Measurements from ENCODE around the gene FCGBP. TPM values are rescaled to one million over a fixed set of nuclear protein-coding genes. Genes with fewer than 3 reads are reported as not detected.

The FCGBP gene
- total RNA-seq, 1 donor from 2014 or later = 10.3 TPM

DNA sequence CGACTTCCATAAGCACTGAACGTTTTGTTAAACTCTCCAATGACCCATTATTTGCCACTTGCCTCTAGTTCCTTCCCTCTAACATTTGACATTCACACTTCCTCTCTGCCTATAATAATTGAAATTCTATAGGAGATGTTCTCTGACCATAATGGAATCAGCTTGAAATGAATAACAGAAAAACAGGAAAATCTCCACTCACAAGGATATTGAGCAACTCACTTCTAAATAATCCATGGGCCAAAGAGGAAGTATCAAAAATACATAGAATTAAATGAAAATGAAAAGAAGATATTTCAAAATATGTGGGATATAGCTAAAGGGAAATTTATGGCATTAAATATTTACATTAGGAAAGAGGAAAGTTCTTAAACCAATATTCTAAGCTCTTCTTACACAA is 3.4 kb upstream of the FCGBP start:
- Histone ChIP-seq H3K36me3 (no peaks in the 10 kb centered on the region), H3K4me3 (no peak overlapping the region), H3K4me1 (peaks cover 5% of the 10 kb centered on the region), H3K27ac (no peak overlapping the region), H3K27me3 (no peaks in the 10 kb centered on the region), H3K9me3 (peaks cover 9% of the 10 kb centered on the region)
- intact Hi-C loops (cut with DNase I) = no loop called here
- TF ChIP-seq, protein P1, sequence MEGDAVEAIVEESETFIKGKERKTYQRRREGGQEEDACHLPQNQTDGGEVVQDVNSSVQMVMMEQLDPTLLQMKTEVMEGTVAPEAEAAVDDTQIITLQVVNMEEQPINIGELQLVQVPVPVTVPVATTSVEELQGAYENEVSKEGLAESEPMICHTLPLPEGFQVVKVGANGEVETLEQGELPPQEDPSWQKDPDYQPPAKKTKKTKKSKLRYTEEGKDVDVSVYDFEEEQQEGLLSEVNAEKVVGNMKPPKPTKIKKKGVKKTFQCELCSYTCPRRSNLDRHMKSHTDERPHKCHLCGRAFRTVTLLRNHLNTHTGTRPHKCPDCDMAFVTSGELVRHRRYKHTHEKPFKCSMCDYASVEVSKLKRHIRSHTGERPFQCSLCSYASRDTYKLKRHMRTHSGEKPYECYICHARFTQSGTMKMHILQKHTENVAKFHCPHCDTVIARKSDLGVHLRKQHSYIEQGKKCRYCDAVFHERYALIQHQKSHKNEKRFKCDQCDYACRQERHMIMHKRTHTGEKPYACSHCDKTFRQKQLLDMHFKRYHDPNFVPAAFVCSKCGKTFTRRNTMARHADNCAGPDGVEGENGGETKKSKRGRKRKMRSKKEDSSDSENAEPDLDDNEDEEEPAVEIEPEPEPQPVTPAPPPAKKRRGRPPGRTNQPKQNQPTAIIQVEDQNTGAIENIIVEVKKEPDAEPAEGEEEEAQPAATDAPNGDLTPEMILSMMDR (IDR thresholded peaks at IDR 0.05) = no peak
- no peak for DNase-seq
- ATAC-seq = no peak

DNA sequence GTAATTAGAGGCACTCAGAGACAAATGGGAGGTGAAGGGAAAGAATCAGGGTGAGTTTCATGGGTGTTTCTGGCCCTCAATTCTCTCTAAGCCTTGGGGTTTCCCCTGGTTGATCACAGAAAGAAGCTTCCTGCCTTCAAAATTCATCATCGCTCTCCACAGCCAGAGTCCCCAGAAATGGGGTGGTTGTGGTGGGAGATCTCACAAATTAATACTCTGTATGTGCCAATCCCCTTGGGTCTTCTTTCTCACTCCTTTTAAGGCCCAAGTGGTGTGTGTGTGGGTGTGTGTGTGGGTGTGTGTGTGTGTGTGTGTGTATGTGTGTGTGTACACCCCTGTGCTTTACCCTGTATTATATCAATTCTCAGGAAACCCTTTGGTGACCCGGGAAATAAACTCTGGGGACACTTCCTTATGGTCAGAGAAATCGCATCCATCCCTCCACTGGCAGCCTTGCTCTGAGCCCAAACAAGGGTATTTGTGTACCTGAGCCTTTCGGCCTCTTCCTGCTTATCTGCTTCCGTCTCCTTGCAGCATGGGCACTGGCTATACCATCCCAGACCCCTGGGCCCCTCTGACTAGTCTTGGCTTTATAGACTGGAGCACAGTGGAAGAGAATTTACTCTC is 2.8 kb upstream of the FCGBP start:
- Histone ChIP-seq H3K9me3 (peaks cover 9% of the 10 kb centered on the region), H3K4me1 (peaks cover 5% of the 10 kb centered on the region), H3K4me3 (no peak overlapping the region), H3K27me3 (no peaks in the 10 kb centered on the region), H3K27ac (no peak overlapping the region), H3K36me3 (no peaks in the 10 kb centered on the region)
- intact Hi-C loops (cut with DNase I) = no loop called here
- DNase-seq = no peak
- ATAC-seq = no peak
- TF ChIP-seq, protein P1 (IDR thresholded peaks at IDR 0.05) = no peak

DNA sequence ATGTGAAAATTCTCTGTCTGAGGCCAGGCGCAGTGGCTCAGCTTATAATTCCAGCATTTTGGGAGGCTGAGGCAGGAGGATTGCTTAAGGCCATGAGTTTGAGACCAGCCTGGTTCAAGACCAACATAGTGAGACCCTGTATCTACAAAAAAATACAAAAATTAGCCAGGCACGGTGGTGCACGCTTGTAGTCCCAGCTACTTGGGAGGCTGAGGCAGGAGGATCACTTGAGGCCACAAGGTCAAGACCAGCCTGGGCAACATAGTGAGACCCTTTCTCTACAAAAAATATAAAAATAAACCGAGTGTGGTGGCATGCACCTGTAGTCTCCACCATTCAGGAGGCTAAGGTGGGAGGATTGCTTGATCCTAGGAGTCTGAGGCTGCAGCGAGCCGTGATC is 2.2 kb upstream of the FCGBP start:
- H3K9me3 ChIP-seq = peaks cover 9% of the 10 kb centered on the region
- no peak overlapping the region for H3K4me3 ChIP-seq
- DNase-seq = no peak
- ATAC-seq = no peak
- intact Hi-C loops (cut with DNase I) = no loop called here
- no peaks in the 10 kb centered on the region for H3K36me3 ChIP-seq
- H3K27ac ChIP-seq = no peak overlapping the region
- TF ChIP-seq, protein P1 (IDR thresholded peaks at IDR 0.05) = no peak
- peaks cover 5% of the 10 kb centered on the region for H3K4me1 ChIP-seq
- no peaks in the 10 kb centered on the region for H3K27me3 ChIP-seq

DNA sequence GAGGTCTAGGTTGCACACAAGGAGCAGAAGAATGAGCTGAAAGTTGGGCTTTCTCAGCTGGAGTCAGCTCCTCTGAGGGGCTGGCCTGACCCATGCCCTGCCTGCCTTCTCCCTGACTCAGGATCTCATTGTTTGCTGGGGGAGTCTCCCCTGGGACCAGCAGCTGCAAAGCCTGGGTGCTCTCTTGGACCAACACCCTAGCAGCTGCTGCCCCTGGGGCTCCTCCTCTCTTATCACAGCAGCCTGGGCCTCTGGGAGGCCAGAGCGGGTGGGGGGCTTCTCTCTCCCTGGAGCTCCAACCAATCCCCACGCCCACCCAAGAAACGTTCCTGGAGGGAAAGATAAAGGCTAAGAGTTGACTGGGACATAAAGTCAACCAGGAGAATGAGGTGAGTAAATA is 1.6 kb upstream of the FCGBP start:
- Histone ChIP-seq H3K4me1 (peaks cover 2% of the 10 kb centered on the region), H3K4me3 (no peak overlapping the region), H3K27ac (no peak overlapping the region), H3K27me3 (no peaks in the 10 kb centered on the region), H3K9me3 (peaks cover 9% of the 10 kb centered on the region), H3K36me3 (no peaks in the 10 kb centered on the region)
- DNase-seq (no peak), ATAC-seq (no peak)
- TF ChIP-seq, protein P1 (IDR thresholded peaks at IDR 0.05) = no peak
- intact Hi-C loops (cut with DNase I) = no loop called here

DNA sequence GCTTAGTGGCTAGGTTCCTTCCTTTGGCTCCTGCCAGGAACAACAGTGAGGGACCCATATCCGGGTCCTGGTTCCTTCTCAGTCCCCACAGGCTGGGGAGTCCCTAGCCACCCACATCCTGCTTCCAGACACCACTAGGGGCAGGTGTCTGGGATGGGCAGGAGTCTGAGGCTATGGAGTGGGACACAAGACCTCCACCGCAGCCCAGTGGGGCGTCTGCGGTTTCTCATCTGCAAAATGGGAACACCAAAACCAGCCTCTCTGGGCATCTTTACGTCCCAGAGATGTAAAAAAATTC is 879 bp upstream of the FCGBP start:
- no peak for DNase-seq
- H3K36me3 ChIP-seq = no peaks in the 10 kb centered on the region
- H3K4me3 ChIP-seq = no peak overlapping the region
- no peak overlapping the region for H3K27ac ChIP-seq
- TF ChIP-seq, protein P1 (IDR thresholded peaks at IDR 0.05) = no peak
- H3K4me1 ChIP-seq = no peaks in the 10 kb centered on the region
- no peaks in the 10 kb centered on the region for H3K27me3 ChIP-seq
- intact Hi-C loops (cut with DNase I) = no loop called here
- peaks cover 7% of the 10 kb centered on the region for H3K9me3 ChIP-seq
- ATAC-seq = no peak

DNA sequence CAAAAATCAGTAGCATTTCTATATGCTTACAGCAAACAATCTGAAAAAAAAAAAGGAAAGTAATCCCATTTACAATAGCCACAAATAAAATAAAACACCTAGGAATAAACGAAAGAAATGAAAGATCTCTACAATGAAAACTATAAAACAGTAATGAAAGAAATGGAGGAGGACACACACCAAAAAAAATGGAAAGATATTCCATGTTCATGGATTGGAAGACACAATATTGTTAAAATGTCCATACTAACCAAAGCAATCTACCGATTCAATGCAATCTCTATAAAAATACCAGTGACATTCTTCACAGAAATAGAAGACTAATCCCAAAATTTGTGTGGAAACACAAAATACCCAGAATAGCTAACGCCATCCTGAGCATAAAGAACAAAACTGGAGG is 4.7 kb downstream of the FCGBP start:
- DNase-seq (no peak), ATAC-seq (no peak)
- TF ChIP-seq, protein P1 (IDR thresholded peaks at IDR 0.05) = no peak
- Histone ChIP-seq H3K9me3 (no peaks in the 10 kb centered on the region), H3K27me3 (no peaks in the 10 kb centered on the region), H3K36me3 (no peaks in the 10 kb centered on the region), H3K27ac (no peak overlapping the region), H3K4me1 (no peaks in the 10 kb centered on the region), H3K4me3 (no peak overlapping the region)
- intact Hi-C loops (cut with DNase I) = no loop called here

Data from upper lobe of right lung (tissue), 1 donor.